Endothelial cell of umbilical vein (primary cell): Measurements from ENCODE around the gene FGF12. TPM values are rescaled to one million over a fixed set of nuclear protein-coding genes. Genes with fewer than 3 reads are reported as not detected.

ENCODE experiments used
- BruUV-seq: library from RNA; stranded (reverse); fragments of 400-500 nt; replicated peaks from 2 replicates; lab custom pipeline; 2021; lab: Mats Ljungman, UMichigan
- CTCF ChIA-PET: fragments of 300-600, 350-600 bp; sonication (Branson Sonifier 250); formaldehyde crosslinking; loops from one replicate; lab custom pipeline; 2021; ENCODE audit warnings: antibody characterized with exemption, inconsistent platforms; lab: Charles Lee
- POLR2A ChIA-PET: fragments of 300-600, 350-600 bp; sonication (Branson Sonifier 250); formaldehyde crosslinking; loops from one replicate; lab custom pipeline; 2021; ENCODE audit warnings: antibody characterized with exemption, inconsistent platforms; lab: Charles Lee
- DNase-seq: peaks from one replicate; pipeline ENCODE4 v3.0.0-alpha.2; 2011; ENCODE audit warnings: low read depth, low spot score
- FAIRE-seq: peaks from 2 replicates; lab custom pipeline; 2011; peaks lifted over from hg19 to GRCh38; lab: Jason Lieb, UNC
- H2AFZ ChIP-seq: 2 replicates; pipeline ENCODE4 v1.6.0; 2012; ENCODE audit warnings: low read depth, low read length, control low read depth, inconsistent platforms
- H3K27ac ChIP-seq: 2 replicates; pipeline ENCODE4 v1.5.1; 2011; ENCODE audit warnings: low read depth, mild to moderate bottlenecking, control low read depth, low read length, moderate library complexity; ENCODE audit not compliant: insufficient read depth
- H3K27me3 ChIP-seq, 2 experiments: 2 replicates each; pipeline versions ENCODE4 v1.6.0 to v1.6.1; 2011; ENCODE audit warnings: low read length in 2 of 2, mixed read lengths in 1 of 2; ENCODE audit not compliant: control insufficient read depth in 2 of 2, insufficient read depth in 2 of 2
- H3K36me3 ChIP-seq, 2 experiments: 2 replicates in 1 of 2; 3 replicates in 1 of 2; pipeline ENCODE4 v1.5.1; 2011; ENCODE audit warnings: low read length in 2 of 2, mild to moderate bottlenecking in 1 of 2, moderate library complexity in 1 of 2; ENCODE audit not compliant: control insufficient read depth in 2 of 2, insufficient read depth in 2 of 2; ENCODE audit errors: extremely low read depth in 1 of 2
- H3K4me1 ChIP-seq: 3 replicates; pipeline ENCODE4 v1.5.1; 2011; ENCODE audit warnings: mild to moderate bottlenecking, low read length; ENCODE audit not compliant: control insufficient read depth, insufficient read depth; ENCODE audit errors: extremely low read depth
- H3K4me2 ChIP-seq: 2 replicates; pipeline ENCODE4 v1.6.1; 2011; ENCODE audit warnings: low read length, control low read depth, mixed read lengths; ENCODE audit not compliant: insufficient read depth
- H3K4me3 ChIP-seq, 3 experiments: fragments of 200-600 bp in 1 of 3; sonication (generic), shearing (Covaris generic) in 1 of 3; replicated peaks in 1 of 3; 2 replicates each; pipeline ENCODE4 v1.5.1; 2011 to 2016; ENCODE audit warnings: control low read depth in 3 of 3, low read length in 3 of 3, mild to moderate bottlenecking in 2 of 3, inconsistent platforms in 1 of 3, low read depth in 1 of 3, moderate library complexity in 1 of 3; ENCODE audit not compliant: insufficient read depth in 1 of 3
- H3K79me2 ChIP-seq: 2 replicates; pipeline ENCODE4 v1.6.0; 2012; ENCODE audit warnings: low read length, inconsistent platforms; ENCODE audit not compliant: control insufficient read depth, insufficient read depth
- H3K9ac ChIP-seq: replicated peaks from 2 replicates; pipeline ENCODE3; 2011; ENCODE audit warnings: low read length, control low read depth; ENCODE audit not compliant: insufficient read depth; ENCODE audit errors: extremely low read depth
- H3K9me1 ChIP-seq: replicated peaks from 3 replicates; pipeline ENCODE4 v1.6.0; 2011; ENCODE audit warnings: mild to moderate bottlenecking, low read length; ENCODE audit not compliant: control insufficient read depth, insufficient read depth; ENCODE audit errors: extremely low read depth
- H3K9me3 ChIP-seq: replicated peaks from 2 replicates; pipeline ENCODE4 v1.5.1; 2012; ENCODE audit warnings: low read length, inconsistent platforms; ENCODE audit not compliant: control insufficient read depth, insufficient read depth
- H4K20me1 ChIP-seq: replicated peaks from 2 replicates; pipeline ENCODE3; 2011; ENCODE audit warnings: mild to moderate bottlenecking, low read length; ENCODE audit not compliant: control insufficient read depth, insufficient read depth; ENCODE audit errors: extremely low read depth
- EZH2 ChIP-seq: IDR thresholded peaks from 2 replicates; pipeline ENCODE4 v1.6.1; 2012; ENCODE audit warnings: borderline replicate concordance, low read depth, mild to moderate bottlenecking, moderate library complexity, low read length, inconsistent platforms; ENCODE audit not compliant: severe bottlenecking
- FOS ChIP-seq: IDR thresholded peaks from 2 replicates; pipeline ENCODE4 v1.6.1; 2011; ENCODE audit warnings: mild to moderate bottlenecking, low read length, moderate library complexity, borderline replicate concordance; ENCODE audit not compliant: insufficient read depth
- GATA2 ChIP-seq: IDR thresholded peaks from 2 replicates; pipeline ENCODE4 v1.7.0; 2011; ENCODE audit warnings: low read depth, mild to moderate bottlenecking, moderate library complexity, mixed read lengths, low read length; ENCODE audit not compliant: insufficient read length, insufficient read depth
- JUN ChIP-seq: IDR thresholded peaks from 2 replicates; pipeline ENCODE4 v1.6.1; 2011; ENCODE audit warnings: borderline replicate concordance, low read depth; ENCODE audit not compliant: insufficient read length, insufficient read depth
- POLR2A ChIP-seq: IDR thresholded peaks from 2 replicates; pipeline ENCODE4 v1.6.1; 2012; ENCODE audit warnings: low read depth, mild to moderate bottlenecking, control low read depth, low read length
- POLR2AphosphoS5 ChIP-seq: IDR thresholded peaks from 2 replicates; pipeline ENCODE4 v1.6.1; 2012; ENCODE audit warnings: low read depth, mild to moderate bottlenecking, control low read depth, low read length, moderate library complexity; ENCODE audit not compliant: insufficient read depth
- dilution Hi-C: fragments of 300-500 bp; cut with MboI; formaldehyde crosslinking; loops from one replicate; pipeline ENCODE4 v1.15.0; 2019; ENCODE audit warnings: low sequenced_read_pairs; ENCODE audit not compliant: extremely low pct_ligation_motif_present
- intact Hi-C: fragments of 100-400 bp; cut with micrococcal nuclease; formaldehyde crosslinking; loops from one replicate; pipeline ENCODE4 v1.10.0; 2022
- polyA plus RNA-seq, 4 experiments: library from polyadenylated mRNA; depleted of rRNA in 3 of 4; stranded (reverse) in 3 of 4; unstranded in 1 of 4; fragments of >200 nt; gene quantifications; 2 replicates each; pipeline versions ENCODE4 v1.2.1 to v1.2.3, GENCODE V29; 2011 to 2012; ENCODE audit warnings: missing spikeins in 1 of 4
- total RNA-seq: library from RNA; stranded (reverse); gene quantifications from 2 replicates; pipeline ENCODE4 v1.2.3, GENCODE V29; 2021
- TF ChIP-seq, protein P1 (sequence below): IDR thresholded peaks from 2 replicates; pipeline ENCODE4 v1.6.1; 2011; ENCODE audit not compliant: insufficient read depth, insufficient read length
- TF ChIP-seq, protein P2 (sequence below), 2 donors: IDR thresholded peaks; 1 replicate in 1 of 2; 2 replicates in 1 of 2; pipeline ENCODE4 v1.5.1; 2011; ENCODE audit warnings: low read length in 2 of 2, mild to moderate bottlenecking in 2 of 2, moderate library complexity in 2 of 2, control low read depth in 1 of 2, inconsistent platforms in 1 of 2, low read depth in 1 of 2; ENCODE audit not compliant: insufficient read depth in 1 of 2; ENCODE audit errors: extremely low read depth in 1 of 2

FGF12 gene
- total and polyA plus RNA-seq, 2 donors (not counting 3 experiments of a cell fraction or from before 2014, with no cell fraction given) = 0.72 to 2.5 TPM

DNA sequence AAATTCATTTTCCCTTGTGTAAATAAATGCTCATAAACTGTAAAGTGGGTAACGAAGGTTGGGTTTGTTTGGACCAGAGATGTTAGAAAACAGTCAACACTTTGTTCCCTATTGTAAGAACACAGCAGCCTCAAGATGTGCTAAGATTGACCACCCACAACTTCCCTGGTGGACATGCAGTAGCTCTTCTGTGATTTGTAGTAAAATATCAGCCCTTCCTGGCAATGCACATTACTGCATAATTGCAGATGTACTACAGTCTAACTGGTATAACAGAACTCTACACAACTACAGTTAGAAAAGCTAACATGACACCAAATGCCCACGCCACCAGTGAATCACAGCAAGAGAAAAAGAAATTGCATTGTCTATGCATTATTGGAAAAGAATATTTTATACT is 129.4 kb downstream of the FGF12 start:
- Histone ChIP-seq H3K27ac (no peak overlapping the region), H3K79me2 (no peaks in the 10 kb centered on the region), H3K9me3 (no peaks in the 10 kb centered on the region), H4K20me1 (no peaks in the 10 kb centered on the region), H3K9ac (no peak overlapping the region), H3K9me1 (no peaks in the 10 kb centered on the region), H3K4me2 (no peak overlapping the region), H2AFZ (no peak overlapping the region), H3K36me3 (no peaks in the 10 kb centered on the region), H3K4me1 (no peaks in the 10 kb centered on the region), H3K27me3 (no peaks in the 10 kb centered on the region), H3K4me3 (no peak overlapping the region)
- ChIA-PET CTCF (no interaction called here), POLR2A (no interaction called here)
- TF ChIP-seq, protein P1, sequence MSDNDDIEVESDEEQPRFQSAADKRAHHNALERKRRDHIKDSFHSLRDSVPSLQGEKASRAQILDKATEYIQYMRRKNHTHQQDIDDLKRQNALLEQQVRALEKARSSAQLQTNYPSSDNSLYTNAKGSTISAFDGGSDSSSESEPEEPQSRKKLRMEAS = no peak
- TF ChIP-seq EZH2 = no peak
- DNase-seq = no peak
- FAIRE-seq = no peak
- intact Hi-C loops = no loop called here
- BruUV-seq = no TSS peak
- dilution Hi-C loops = no loop called here

DNA sequence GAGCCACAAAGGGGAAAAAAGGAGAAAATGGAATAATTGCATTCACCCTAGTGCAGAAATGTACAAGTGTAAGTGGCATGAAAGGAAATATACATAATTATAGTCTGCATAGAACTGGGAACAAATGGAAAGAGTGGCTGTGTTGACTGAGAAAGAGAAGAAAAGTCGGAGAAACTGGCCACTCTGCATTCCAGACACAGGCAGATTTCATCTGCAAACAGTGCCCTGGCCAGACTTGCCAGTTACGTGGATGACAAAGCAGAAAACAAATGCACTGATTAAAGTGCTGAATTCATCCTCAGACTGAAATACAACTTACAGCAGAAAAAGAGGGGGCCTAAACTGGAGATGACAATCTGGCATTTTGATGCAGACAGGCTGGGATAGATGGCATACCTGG is 129.8 kb downstream of the FGF12 start:
- Histone ChIP-seq H3K4me3 (no peak overlapping the region), H3K27me3 (no peaks in the 10 kb centered on the region), H3K9me3 (no peaks in the 10 kb centered on the region), H3K4me2 (no peak overlapping the region), H3K27ac (no peak overlapping the region), H2AFZ (no peak overlapping the region), H3K9ac (no peak overlapping the region), H3K9me1 (no peaks in the 10 kb centered on the region), H3K4me1 (no peaks in the 10 kb centered on the region), H3K36me3 (no peaks in the 10 kb centered on the region), H3K79me2 (no peaks in the 10 kb centered on the region), H4K20me1 (no peaks in the 10 kb centered on the region)
- intact Hi-C loops (no loop called here), dilution Hi-C loops (no loop called here)
- DNase-seq = no peak
- no TSS peak for BruUV-seq
- FAIRE-seq = no peak
- TF ChIP-seq, protein P1 = no peak
- TF ChIP-seq EZH2 (no peak), JUN (no peak), FOS (no peak), POLR2A (no peak), POLR2AphosphoS5 (no peak), GATA2 (no peak)
- TF ChIP-seq, protein P2, sequence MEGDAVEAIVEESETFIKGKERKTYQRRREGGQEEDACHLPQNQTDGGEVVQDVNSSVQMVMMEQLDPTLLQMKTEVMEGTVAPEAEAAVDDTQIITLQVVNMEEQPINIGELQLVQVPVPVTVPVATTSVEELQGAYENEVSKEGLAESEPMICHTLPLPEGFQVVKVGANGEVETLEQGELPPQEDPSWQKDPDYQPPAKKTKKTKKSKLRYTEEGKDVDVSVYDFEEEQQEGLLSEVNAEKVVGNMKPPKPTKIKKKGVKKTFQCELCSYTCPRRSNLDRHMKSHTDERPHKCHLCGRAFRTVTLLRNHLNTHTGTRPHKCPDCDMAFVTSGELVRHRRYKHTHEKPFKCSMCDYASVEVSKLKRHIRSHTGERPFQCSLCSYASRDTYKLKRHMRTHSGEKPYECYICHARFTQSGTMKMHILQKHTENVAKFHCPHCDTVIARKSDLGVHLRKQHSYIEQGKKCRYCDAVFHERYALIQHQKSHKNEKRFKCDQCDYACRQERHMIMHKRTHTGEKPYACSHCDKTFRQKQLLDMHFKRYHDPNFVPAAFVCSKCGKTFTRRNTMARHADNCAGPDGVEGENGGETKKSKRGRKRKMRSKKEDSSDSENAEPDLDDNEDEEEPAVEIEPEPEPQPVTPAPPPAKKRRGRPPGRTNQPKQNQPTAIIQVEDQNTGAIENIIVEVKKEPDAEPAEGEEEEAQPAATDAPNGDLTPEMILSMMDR (IDR thresholded peaks at IDR 0.05; ENCODE audit: extremely low read depth in 1 of 2, insufficient read depth in 1 of 2, low read depth in 1 of 2, low read length in 2 of 2) = no peak
- CTCF ChIA-PET = no interaction called here
- POLR2A ChIA-PET = no interaction called here
